ENCODE results near the gene PHLPP1.

The PHLPP1 gene

GRCh38 chr18:62792016-62792415, 76.7 kb downstream of the PHLPP1 start:
- H3K4me3 ChIP-seq (ENCODE audit: low read length, poor library complexity, severe bottlenecking) = no peak overlapping the region
- no peaks in the 10 kb centered on the region for H3K27me3 ChIP-seq (ENCODE audit: insufficient read depth, low read length, poor library complexity, severe bottlenecking)
- peaks cover 41% of the 10 kb centered on the region for H4K20me1 ChIP-seq (ENCODE audit: insufficient read depth, low read length, poor library complexity, severe bottlenecking)
- H3K36me3 ChIP-seq (ENCODE audit: insufficient read depth, low read length) = no peaks in the 10 kb centered on the region
- H3K9me3 ChIP-seq (ENCODE audit: insufficient read depth, low read depth, low read length) = no peaks in the 10 kb centered on the region
- H2AFZ ChIP-seq (ENCODE audit: low read length) = no peak overlapping the region
- H3K9ac ChIP-seq (ENCODE audit: low read depth, low read length, poor library complexity, severe bottlenecking) = no peak overlapping the region
- no peak for TF ChIP-seq EZH2phosphoT487 (IDR thresholded peaks at IDR 0.05; ENCODE audit: borderline replicate concordance)
- TF ChIP-seq CTCF (conservative IDR thresholded peaks at IDR 0.05; ENCODE audit: low read length) = no peak
- H3K79me2 ChIP-seq (ENCODE audit: insufficient read depth, low read length) = peaks cover 89% of the 10 kb centered on the region
- H3F3A ChIP-seq (ENCODE audit: low read depth) = peaks cover 9% of the 10 kb centered on the region
- H3K9me2 ChIP-seq (replicated peaks; ENCODE audit: low read depth, low read length) = no peaks in the 10 kb centered on the region
- H3K4me2 ChIP-seq (ENCODE audit: low read depth, low read length, poor library complexity, severe bottlenecking) = peak overlapping the region; percentile 53
- H3K4me1 ChIP-seq (ENCODE audit: insufficient read depth, low read length, poor library complexity, severe bottlenecking) = peaks cover 66% of the 10 kb centered on the region

DNA sequence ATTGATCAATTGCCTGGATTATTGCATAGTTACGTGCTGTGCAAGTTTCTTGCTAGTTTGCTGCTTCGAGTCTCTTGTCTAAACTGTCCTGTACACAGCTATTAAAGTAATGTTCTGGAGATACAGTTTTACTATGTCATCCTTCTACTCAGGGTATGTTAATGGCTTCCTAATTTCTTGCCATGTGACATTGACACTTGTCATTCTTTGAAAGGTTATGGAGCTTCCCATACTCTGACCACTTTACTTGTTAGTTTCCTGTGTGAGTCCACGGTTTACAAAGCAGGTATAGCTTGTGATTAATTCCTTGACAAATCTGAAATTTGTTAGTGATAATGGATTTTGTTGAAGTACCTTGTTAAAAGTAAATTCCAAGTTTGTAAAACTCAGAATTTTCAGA, 80.5 kb downstream of the PHLPP1 start:
- Histone ChIP-seq H3K9me2 (replicated peaks; ENCODE audit: low read depth, low read length) (no peaks in the 10 kb centered on the region), H2AFZ (ENCODE audit: low read length) (no peak overlapping the region), H3K79me2 (ENCODE audit: insufficient read depth, low read length) (peaks cover 82% of the 10 kb centered on the region), H3K27me3 (ENCODE audit: insufficient read depth, low read length, poor library complexity, severe bottlenecking) (no peaks in the 10 kb centered on the region), H3K36me3 (ENCODE audit: insufficient read depth, low read length) (no peaks in the 10 kb centered on the region), H3K4me1 (ENCODE audit: insufficient read depth, low read length, poor library complexity, severe bottlenecking) (peaks cover 60% of the 10 kb centered on the region), H3K4me2 (ENCODE audit: low read depth, low read length, poor library complexity, severe bottlenecking) (peak overlapping the region; percentile 39), H3K9ac (ENCODE audit: low read depth, low read length, poor library complexity, severe bottlenecking) (no peak overlapping the region), H3K9me3 (ENCODE audit: insufficient read depth, low read depth, low read length) (no peaks in the 10 kb centered on the region), H3F3A (ENCODE audit: low read depth) (peaks cover 9% of the 10 kb centered on the region), H4K20me1 (ENCODE audit: insufficient read depth, low read length, poor library complexity, severe bottlenecking) (peaks cover 26% of the 10 kb centered on the region), H3K4me3 (ENCODE audit: low read length, poor library complexity, severe bottlenecking) (no peak overlapping the region)
- no peak for TF ChIP-seq CTCF (conservative IDR thresholded peaks at IDR 0.05; ENCODE audit: low read length)
- TF ChIP-seq EZH2phosphoT487 (IDR thresholded peaks at IDR 0.05; ENCODE audit: borderline replicate concordance) = no peak

- Histone ChIP-seq H3K9ac (ENCODE audit: low read depth, low read length, poor library complexity, severe bottlenecking) (no peak overlapping the region), H4K20me1 (ENCODE audit: insufficient read depth, low read length, poor library complexity, severe bottlenecking) (peaks cover 22% of the 10 kb centered on the region), H3K4me2 (ENCODE audit: low read depth, low read length, poor library complexity, severe bottlenecking) (peak overlapping the region; percentile 39), H2AFZ (ENCODE audit: low read length) (no peak overlapping the region), H3K36me3 (ENCODE audit: insufficient read depth, low read length) (no peaks in the 10 kb centered on the region), H3K27me3 (ENCODE audit: insufficient read depth, low read length, poor library complexity, severe bottlenecking) (no peaks in the 10 kb centered on the region), H3K79me2 (ENCODE audit: insufficient read depth, low read length) (peaks cover 80% of the 10 kb centered on the region), H3K9me2 (replicated peaks; ENCODE audit: low read depth, low read length) (no peaks in the 10 kb centered on the region), H3K9me3 (ENCODE audit: insufficient read depth, low read depth, low read length) (no peaks in the 10 kb centered on the region), H3K4me3 (ENCODE audit: low read length, poor library complexity, severe bottlenecking) (no peak overlapping the region), H3F3A (ENCODE audit: low read depth) (peaks cover 6% of the 10 kb centered on the region), H3K4me1 (ENCODE audit: insufficient read depth, low read length, poor library complexity, severe bottlenecking) (peaks cover 57% of the 10 kb centered on the region)
- TF ChIP-seq CTCF (conservative IDR thresholded peaks at IDR 0.05; ENCODE audit: low read length) (no peak), EZH2phosphoT487 (IDR thresholded peaks at IDR 0.05; ENCODE audit: borderline replicate concordance) (no peak)
Observed at GRCh38 chr18:62796216-62796621, 80.9 kb downstream of the PHLPP1 start.
